ENCODE data around the gene BRD2.

GRCh38 chr6:33028220-33028849 is 59.9 kb downstream of the BRD2 start:
- no peak for TF ChIP-seq CTCF (IDR thresholded peaks at IDR 0.05)
- no peak for TF ChIP-seq POLR2A (IDR thresholded peaks at IDR 0.05)

All from esophagus squamous epithelium (tissue), 4 donors.